HCT116 (cell line): Measurements from ENCODE around the gene TAS1R1.

Experiments
- ATF3 ChIP-seq: IDR thresholded peaks from 2 replicates; pipeline ENCODE4 v1.6.1; 2012
- CTCF ChIP-seq, 3 experiments: fragments of 200-600 bp in 1 of 3; sonication (generic) in 1 of 3; IDR thresholded peaks in 2 of 3; conservative IDR thresholded peaks in 1 of 3; 2 replicates each; pipeline ENCODE4 v1.5.1; 2012 to 2017; ENCODE audit warnings: low read depth in 2 of 3, low read length in 2 of 3, antibody characterized with exemption in 1 of 3, borderline replicate concordance in 1 of 3, control low read depth in 1 of 3, mild to moderate bottlenecking in 1 of 3, mixed read lengths in 1 of 3, mixed run types in 1 of 3, moderate library complexity in 1 of 3; ENCODE audit not compliant: insufficient read depth in 1 of 3
- EGR1 ChIP-seq: IDR thresholded peaks from 2 replicates; pipeline ENCODE4 v1.6.1; 2012; ENCODE audit warnings: low read depth
- JUND ChIP-seq: IDR thresholded peaks from 2 replicates; pipeline ENCODE4 v1.6.1; 2012
- MAX ChIP-seq: IDR thresholded peaks from 2 replicates; pipeline ENCODE4 v1.6.1; 2012
- POLR2A ChIP-seq: IDR thresholded peaks from 2 replicates; pipeline ENCODE4 v1.7.0; 2011; ENCODE audit warnings: borderline replicate concordance; ENCODE audit not compliant: insufficient read depth, insufficient read length; ENCODE audit errors: extremely low read depth
- REST ChIP-seq: IDR thresholded peaks from 2 replicates; pipeline ENCODE4 v1.6.1; 2012; ENCODE audit warnings: low read depth
- SIN3A ChIP-seq: IDR thresholded peaks from 2 replicates; pipeline ENCODE4 v1.6.1; 2012; ENCODE audit warnings: low read depth

- TF ChIP-seq CTCF (IDR thresholded peaks at IDR 0.05 in 2 of 3, conservative IDR thresholded peaks at IDR 0.05 in 1 of 3; ENCODE audit: borderline replicate concordance in 1 of 3, insufficient read depth in 1 of 3, low read depth in 2 of 3, low read length in 2 of 3) (no peak), SIN3A (no peak), MAX (no peak), REST (no peak), EGR1 (no peak), ATF3 (no peak), POLR2A (no peak), JUND (no peak)
Observed at GRCh38 chr1:6519935-6520671, 35.0 kb upstream of the TAS1R1 start.
